GM23248 (cell line): ENCODE measurements around the gene PPP3R2.

ENCODE experiments used
- EZH2 ChIP-seq: fragments of 200-600 bp; sonication (generic); IDR thresholded peaks from 2 replicates; pipeline ENCODE4 v1.6.1; 2018; ENCODE audit warnings: antibody characterized with exemption, mild to moderate bottlenecking; ENCODE audit not compliant: insufficient read depth, poor library complexity, severe bottlenecking
- EZH2phosphoT487 ChIP-seq: fragments of 200-600 bp; sonication (generic); IDR thresholded peaks from 2 replicates; pipeline ENCODE4 v1.6.1; 2018; ENCODE audit warnings: antibody characterized with exemption, moderate library complexity, mild to moderate bottlenecking, low read depth; ENCODE audit not compliant: insufficient read depth

- TF ChIP-seq EZH2 (no peak), EZH2phosphoT487 (no peak)
Observed at GRCh38 chr9:101572316-101572715, 22.5 kb downstream of the PPP3R2 start.
